Right kidney (tissue), 1 donor: ENCODE results near the gene UCHL5.

Source experiments
- DNase-seq: peaks from one replicate; pipeline ENCODE4 v3.0.0-alpha.2; 2016

UCHL5 gene

DNA sequence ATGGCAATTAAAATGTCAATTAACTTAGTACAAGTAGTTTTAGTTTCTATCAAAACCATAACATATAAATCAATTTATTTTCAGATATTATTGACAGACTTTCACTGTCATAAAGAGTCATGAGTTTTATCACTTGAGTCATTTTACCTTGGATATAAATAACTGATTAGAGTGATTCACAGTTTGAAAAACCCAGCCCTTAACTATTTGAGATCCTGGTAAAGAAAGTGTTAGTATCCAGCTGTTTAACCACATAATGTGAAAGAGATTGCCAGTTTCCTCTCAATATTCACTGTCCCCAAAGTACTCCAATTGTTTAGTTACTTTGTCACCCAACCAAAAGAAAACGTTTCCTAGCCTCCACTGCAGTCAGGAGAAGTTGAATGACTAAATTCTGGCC lies 91.3 kb downstream of the UCHL5 start:
- DNase-seq: no peak

GRCh38 chr1:192967211-192967877 lies 91.8 kb downstream of the UCHL5 start:
- no peak for DNase-seq

GRCh38 chr1:192966073-192966472 lies 93.1 kb downstream of the UCHL5 start:
- no peak for DNase-seq

- no peak for DNase-seq
Measured at GRCh38 chr1:192962901-192963300, 96.3 kb downstream of the UCHL5 start.
